ENCODE data around the gene KRT82. TPM values are rescaled to one million over a fixed set of nuclear protein-coding genes. Genes with fewer than 3 reads are reported as not detected.

The KRT82 gene
- total RNA-seq, 4 donors from 2014 or later = not detected

DNA sequence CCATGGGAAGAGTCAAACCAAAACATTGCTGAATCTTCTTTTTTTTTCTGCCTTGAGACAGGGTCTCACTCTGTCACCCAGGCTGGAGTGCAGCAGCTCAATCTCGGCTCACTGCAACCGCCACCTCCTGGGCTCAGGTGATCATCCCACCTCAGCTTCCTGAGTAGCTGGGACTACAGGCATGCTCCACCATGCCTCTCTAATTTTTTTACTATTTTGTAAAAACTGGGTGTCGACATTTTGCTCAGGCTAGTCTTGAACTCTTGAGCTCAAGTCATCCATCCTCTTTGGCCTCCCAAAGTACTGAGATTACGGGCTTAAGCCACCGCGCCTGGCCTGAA is 29.5 kb upstream of the KRT82 start:
- Histone ChIP-seq H3K4me1 (no peaks in the 10 kb centered on the region), H3K36me3 (no peaks in the 10 kb centered on the region), H3K4me3 (replicated peaks in 1 of 3) (no peak overlapping the region), H3K27ac (no peak overlapping the region), H3K9me3 (no peaks in the 10 kb centered on the region), H3K27me3 (no peaks in the 10 kb centered on the region)
- no peak for TF ChIP-seq POLR2A (IDR thresholded peaks at IDR 0.05)
- TF ChIP-seq, protein P1, sequence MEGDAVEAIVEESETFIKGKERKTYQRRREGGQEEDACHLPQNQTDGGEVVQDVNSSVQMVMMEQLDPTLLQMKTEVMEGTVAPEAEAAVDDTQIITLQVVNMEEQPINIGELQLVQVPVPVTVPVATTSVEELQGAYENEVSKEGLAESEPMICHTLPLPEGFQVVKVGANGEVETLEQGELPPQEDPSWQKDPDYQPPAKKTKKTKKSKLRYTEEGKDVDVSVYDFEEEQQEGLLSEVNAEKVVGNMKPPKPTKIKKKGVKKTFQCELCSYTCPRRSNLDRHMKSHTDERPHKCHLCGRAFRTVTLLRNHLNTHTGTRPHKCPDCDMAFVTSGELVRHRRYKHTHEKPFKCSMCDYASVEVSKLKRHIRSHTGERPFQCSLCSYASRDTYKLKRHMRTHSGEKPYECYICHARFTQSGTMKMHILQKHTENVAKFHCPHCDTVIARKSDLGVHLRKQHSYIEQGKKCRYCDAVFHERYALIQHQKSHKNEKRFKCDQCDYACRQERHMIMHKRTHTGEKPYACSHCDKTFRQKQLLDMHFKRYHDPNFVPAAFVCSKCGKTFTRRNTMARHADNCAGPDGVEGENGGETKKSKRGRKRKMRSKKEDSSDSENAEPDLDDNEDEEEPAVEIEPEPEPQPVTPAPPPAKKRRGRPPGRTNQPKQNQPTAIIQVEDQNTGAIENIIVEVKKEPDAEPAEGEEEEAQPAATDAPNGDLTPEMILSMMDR (IDR thresholded peaks at IDR 0.05) = no peak
- 86 to 96% methylated on average over 6 of the region's 6 CpGs for WGBS, 2 donors
- DNase-seq = no peak
- intact Hi-C loops (cut with DNase I) = no loop called here

DNA sequence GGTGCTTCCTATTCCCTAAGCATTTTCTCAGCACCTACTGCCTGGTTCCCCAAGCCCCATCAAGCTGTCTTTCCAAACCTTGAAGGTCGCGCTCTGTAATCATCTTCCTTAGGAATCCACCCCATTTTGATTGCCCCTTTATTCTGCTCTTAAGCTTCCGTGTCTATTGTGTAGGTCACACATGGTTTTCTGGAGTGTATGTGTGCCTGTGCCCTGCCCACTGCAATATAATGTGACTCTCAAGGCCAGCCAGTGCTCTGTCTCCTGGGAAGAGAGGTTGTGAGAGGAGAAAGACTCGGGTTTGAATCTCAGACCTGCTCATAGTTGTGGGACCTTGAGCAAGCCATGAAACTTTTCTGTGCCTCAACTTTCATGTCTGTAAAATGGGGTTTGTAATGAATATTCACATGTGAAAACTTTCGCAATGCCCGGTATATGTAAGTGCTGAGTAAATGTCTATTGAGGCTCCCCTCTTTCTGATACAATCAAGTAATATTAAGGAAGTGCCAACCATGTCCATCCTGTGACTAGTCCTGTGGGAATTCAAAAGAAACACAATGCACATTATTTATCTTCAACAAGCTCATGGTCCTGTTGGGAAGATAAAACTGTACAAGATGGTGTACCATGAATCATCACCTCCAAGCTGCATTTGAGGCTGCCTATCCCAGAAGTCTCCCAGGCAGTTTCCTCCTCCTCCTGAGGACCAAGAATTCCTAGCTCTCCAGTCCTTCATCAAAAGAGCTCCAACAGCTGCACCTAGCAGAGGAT is 28.8 kb upstream of the KRT82 start:
- Histone ChIP-seq H3K27me3 (no peaks in the 10 kb centered on the region), H3K36me3 (no peaks in the 10 kb centered on the region), H3K27ac (no peak overlapping the region), H3K9me3 (no peaks in the 10 kb centered on the region), H3K4me3 (replicated peaks in 1 of 3) (no peak overlapping the region), H3K4me1 (no peaks in the 10 kb centered on the region)
- WGBS, 2 donors = 92 to 95% methylated on average over 6 of the region's 6 CpGs
- TF ChIP-seq, protein P1 (IDR thresholded peaks at IDR 0.05) = no peak
- no peak for TF ChIP-seq POLR2A (IDR thresholded peaks at IDR 0.05)
- intact Hi-C loops (cut with DNase I) = no loop called here
- no peak for DNase-seq

DNA sequence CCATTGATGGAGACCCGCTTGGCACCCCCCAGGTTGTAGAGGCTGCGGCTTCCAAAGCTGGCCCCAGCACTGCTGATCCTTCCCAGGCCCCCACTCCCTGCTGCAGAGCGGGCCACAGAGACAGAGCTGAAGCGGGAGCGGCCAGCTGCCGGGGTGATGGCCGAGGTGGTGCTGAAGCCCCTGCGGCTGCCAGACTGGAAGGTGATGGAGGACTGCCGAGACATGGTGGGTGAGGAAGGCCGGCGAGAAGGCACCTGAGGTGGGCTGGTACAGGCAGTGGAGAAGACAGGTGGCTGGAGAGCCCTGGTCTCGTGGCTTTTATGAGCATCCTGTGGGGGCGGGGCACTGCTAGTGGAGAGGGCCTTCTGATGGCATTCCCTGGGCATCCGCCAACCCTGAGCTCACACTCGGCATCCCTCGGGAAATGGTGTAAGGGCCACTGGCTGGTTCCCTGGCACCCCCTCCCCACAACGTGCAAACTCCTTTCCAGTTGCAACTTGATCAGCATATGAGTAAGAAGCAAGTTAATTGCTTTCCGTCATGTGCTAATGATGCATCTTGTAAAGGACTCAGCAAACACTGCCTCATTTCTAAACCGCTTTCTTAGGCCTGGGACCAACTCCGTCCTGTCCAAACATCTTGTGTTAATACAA is 28.1 kb upstream of the KRT82 start, which contains the start of gene KRT75:
Gene KRT75 (minus strand): TSS at position 291 of the 653 bp plus-strand sequence. CDS start 67 bp downstream, at position 224.
- 68 to 87% methylated on average over 12 to 20 of the region's 20 CpGs for WGBS, 2 donors
- TF ChIP-seq POLR2A (IDR thresholded peaks at IDR 0.05) = no peak
- TF ChIP-seq, protein P1 (IDR thresholded peaks at IDR 0.05) = no peak
- no peak within 1 kb of the TSS for H3K4me3 ChIP-seq (replicated peaks in 1 of 3)
- H3K4me1 ChIP-seq = no peaks in the 10 kb centered on the region
- H3K9me3 ChIP-seq = no peaks in the 10 kb centered on the region
- intact Hi-C loops (cut with DNase I) = no loop called here
- H3K27me3 ChIP-seq = no peaks in the 10 kb centered on the region
- H3K27ac ChIP-seq = no peak within 1 kb of the TSS
- no peak for DNase-seq
- no peaks in the 10 kb centered on the region for H3K36me3 ChIP-seq

DNA sequence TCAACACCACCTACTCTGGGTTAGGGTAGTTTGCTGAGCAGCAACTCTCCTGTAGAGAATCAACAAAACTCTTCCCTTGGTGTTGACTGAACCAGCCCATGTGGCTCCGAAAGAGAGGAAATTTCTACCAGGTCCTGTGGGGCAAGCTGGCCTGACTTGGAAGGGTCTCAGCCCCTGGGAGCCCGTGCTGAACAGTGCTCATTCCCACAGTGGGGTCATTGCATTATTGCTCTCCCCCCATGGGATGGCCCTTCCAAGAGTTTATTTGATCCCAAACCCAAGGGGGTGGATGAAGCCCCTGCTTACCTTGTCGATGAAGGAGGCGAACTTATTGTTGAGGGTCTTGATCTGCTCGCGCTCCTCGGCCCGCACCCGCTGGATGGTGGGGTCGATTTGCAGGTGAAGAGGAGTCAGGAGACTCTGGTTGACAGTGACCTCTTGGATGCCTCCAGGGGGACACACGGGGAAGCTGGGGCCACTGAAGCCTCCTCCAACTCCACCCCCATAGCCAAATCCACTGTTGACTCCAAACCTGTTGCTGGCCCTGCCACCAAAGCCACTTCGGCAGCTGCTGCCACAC is 27.5 kb upstream of the KRT82 start:
- no peak for TF ChIP-seq POLR2A (IDR thresholded peaks at IDR 0.05)
- TF ChIP-seq, protein P1 (IDR thresholded peaks at IDR 0.05) = no peak
- no peaks in the 10 kb centered on the region for H3K27me3 ChIP-seq
- no peak for DNase-seq
- intact Hi-C loops (cut with DNase I) = no loop called here
- 81 to 87% methylated on average over 3 to 12 of the region's 12 CpGs for WGBS, 2 donors
- no peak overlapping the region for H3K4me3 ChIP-seq (replicated peaks in 1 of 3)
- no peak overlapping the region for H3K27ac ChIP-seq
- H3K9me3 ChIP-seq = no peaks in the 10 kb centered on the region
- no peaks in the 10 kb centered on the region for H3K36me3 ChIP-seq
- H3K4me1 ChIP-seq = no peaks in the 10 kb centered on the region

All from thyroid gland (tissue), 4 donors.